Epithelial cell of esophagus (primary cell): ENCODE data around the gene PTCSC3.

Source experiments
- DNase-seq: peaks from one replicate; pipeline ENCODE4 v3.0.0; 2010; ENCODE audit warnings: low read depth
- H3K4me3 ChIP-seq: 2 replicates; pipeline ENCODE4 v1.5.1; 2011; ENCODE audit warnings: mild to moderate bottlenecking, low read length, control low read depth
- CTCF ChIP-seq: IDR thresholded peaks from 2 replicates; pipeline ENCODE4 v1.5.1; 2011; ENCODE audit warnings: low read depth, mild to moderate bottlenecking, low read length, control low read depth, inconsistent platforms; ENCODE audit not compliant: insufficient read depth; ENCODE audit errors: missing control alignments

Gene PTCSC3

GRCh38 chr14:36091096-36091495 lies 85.4 kb downstream of the PTCSC3 start:
- peak; percentile 93 for DNase-seq
- TF ChIP-seq CTCF = no peak

GRCh38 chr14:36087411-36087810 lies 89.1 kb downstream of the PTCSC3 start:
- H3K4me3 ChIP-seq = no peak overlapping the region
- no peak for DNase-seq
- TF ChIP-seq CTCF = no peak

More at GRCh38 chr14:36091096-36091495, 85.4 kb downstream of the PTCSC3 start:
- no peak overlapping the region for H3K4me3 ChIP-seq

- DNase-seq = no peak
- TF ChIP-seq CTCF = no peak
Measured at GRCh38 chr14:36086629-36087395, 89.7 kb downstream of the PTCSC3 start.

GRCh38 chr14:36085861-36086260 lies 90.7 kb downstream of the PTCSC3 start:
- TF ChIP-seq CTCF = no peak
- no peak for DNase-seq
- no peak overlapping the region for H3K4me3 ChIP-seq

More at GRCh38 chr14:36086629-36087395, 89.7 kb downstream of the PTCSC3 start:
- H3K4me3 ChIP-seq = no peak overlapping the region
